HG02623 (cell line): ENCODE data around the gene ASB6.
"Not testable (repeated sequence)": the region's sequence is repeated elsewhere in the genome, so short reads cannot be mapped to it uniquely, and the experiment has no call there.

Experiments
- ATAC-seq: cut with Tn5 transposase; IDR thresholded peaks from one replicate; pipeline ENCODE4 v1.9.1; 2021; ENCODE audit warnings: moderate library complexity; ENCODE audit not compliant: unreplicated experiment

Gene ASB6

DNA sequence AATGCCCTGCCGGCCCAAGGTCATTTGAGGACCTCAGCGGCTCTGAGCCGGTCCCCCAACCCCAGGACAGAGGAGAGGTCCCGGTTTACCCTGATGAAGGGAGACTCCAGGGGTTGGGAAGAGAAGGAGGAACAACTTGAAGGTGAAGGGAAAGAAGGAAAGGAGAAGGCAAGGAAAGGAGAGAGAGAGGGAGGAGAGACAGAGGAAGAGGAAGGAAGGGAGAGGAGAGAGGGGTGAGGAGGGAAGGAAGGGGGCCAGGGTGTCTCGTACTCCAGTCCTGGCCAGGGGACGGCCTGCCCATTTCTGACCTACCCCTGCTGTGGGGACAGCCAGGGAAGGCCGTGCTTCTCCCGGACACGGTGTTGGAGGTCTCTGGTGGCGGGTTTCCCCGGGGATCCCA is 25.4 kb upstream of the ASB6 start:
- no peak for ATAC-seq

DNA sequence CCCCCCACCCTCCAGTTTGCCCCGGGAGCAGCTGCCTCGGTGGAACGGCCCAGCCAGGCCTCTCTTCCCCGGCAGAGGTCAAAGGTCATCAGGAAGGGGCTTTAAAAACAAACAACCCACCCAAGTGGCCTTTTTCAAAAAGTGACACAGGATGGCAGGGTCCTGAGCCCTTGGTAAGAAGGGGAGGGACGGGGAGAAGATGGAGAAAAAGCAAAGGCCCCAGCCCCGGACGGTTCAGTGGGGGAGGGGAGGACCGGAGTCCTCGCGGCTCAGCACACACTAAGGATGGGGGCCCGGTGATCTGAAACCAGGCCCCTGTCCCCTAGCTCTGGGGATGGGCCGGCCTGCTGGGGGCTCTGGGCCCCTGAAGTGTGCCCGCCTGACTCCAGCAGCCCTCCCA is 24.6 kb upstream of the ASB6 start:
- no peak for ATAC-seq

DNA sequence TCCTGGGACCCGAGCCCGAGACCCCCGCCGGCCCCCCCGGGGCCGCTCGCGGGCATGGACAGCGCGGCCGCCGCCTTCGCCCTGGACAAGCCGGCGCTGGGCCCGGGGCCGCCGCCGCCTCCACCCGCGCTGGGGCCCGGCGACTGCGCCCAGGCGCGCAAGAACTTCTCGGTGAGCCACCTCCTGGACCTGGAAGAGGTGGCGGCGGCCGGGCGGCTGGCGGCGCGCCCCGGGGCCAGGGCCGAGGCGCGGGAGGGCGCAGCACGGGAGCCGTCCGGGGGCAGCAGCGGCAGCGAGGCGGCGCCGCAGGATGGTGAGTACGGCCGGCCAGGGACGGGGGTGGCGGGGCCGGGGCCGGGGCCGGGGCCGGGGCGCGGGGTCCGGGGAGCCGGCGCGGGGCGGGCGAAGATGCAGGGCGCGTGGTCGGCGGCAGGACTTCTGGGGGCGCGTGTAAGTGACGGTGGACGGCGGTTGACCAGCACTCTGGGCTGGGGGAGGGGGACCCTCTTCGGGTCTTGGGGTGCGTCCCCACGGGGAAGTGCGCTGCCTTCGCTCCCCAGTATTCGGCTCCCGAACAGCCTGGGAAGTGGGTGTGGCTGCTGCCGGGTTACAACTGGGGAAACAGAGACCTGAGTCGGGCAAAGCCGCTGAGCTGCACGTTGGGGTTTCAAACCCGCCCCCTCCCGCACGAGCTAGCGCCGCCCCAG is 24.0 kb upstream of the ASB6 start:
- no peak for ATAC-seq

DNA sequence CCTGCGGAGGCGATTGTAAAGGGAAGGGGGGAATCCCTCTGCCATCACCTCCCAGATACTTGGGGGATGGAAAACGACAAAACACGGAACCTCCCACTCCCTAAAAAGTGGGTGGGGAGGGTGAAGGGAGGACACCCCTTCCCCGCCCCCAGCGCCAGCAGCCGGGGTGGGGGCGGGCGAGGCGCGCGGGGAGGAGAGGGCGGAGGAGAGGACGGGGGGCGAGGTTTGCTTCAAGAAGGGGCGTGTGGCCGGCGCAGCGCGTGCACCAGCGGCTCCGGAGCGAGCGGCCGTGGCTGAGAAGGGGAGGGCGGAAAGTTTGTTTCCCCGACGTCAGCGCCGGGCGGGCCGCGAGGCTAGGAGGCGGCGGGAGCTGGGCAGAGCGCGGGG is 23.4 kb upstream of the ASB6 start, which contains the start of gene PRRX2:
PRRX2 (plus strand) TSS at position 259 of the 387 bp plus-strand sequence. CDS start 221 bp downstream, outside the sequence.
- no peak for ATAC-seq

DNA sequence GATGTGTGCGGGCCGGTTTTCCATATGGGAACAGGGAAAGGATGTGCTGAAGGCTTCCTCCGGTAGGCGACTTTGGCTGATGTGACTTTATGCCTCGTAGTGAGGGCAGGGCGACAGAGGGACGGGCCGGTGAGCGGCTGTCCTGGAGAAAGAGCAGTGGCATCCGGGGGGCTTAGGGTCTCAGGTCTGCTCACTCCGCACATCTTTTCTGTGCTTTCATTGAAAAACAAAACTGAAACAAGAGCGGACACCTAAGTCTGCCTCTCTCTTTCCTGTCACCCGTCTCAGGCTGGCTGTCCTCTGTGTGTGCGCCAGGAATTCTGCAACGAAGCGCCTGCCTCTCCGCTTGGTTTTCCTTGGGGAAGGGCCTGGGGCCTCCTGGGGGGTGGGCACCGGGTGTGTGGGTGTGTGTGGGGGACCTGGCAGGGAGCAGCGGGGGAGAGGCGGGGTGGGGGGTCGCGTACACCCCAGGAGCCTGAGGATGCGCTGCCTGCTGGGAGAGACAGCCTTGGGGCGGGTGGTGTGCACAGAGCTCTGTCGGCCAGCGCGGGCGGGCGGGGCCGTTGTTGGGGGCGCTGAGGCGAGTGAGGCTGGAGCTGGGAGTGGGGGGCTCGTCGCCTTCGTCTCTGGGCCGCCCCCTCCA is 22.9 kb upstream of the ASB6 start:
- ATAC-seq = no peak

DNA sequence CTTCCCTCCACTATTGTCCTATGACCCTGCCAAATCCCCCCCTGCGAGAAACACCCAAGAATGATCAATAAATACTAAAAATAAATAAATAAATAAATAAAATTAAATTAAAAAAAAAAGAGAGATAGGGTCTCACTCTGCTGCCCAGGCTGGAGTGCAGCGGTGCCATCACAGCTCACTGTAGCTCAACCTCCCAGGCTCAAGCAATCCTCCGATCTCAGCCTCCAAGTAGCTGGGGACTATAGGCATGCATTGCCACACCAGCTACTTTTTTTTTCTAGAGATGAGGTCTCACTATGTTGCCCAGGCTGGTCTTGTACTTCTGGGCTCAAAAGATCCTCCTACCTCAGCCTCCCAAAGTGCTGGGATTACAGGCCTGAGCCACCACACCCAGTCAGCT is 20.3 kb upstream of the ASB6 start:
- not testable (repeated sequence) for ATAC-seq

DNA sequence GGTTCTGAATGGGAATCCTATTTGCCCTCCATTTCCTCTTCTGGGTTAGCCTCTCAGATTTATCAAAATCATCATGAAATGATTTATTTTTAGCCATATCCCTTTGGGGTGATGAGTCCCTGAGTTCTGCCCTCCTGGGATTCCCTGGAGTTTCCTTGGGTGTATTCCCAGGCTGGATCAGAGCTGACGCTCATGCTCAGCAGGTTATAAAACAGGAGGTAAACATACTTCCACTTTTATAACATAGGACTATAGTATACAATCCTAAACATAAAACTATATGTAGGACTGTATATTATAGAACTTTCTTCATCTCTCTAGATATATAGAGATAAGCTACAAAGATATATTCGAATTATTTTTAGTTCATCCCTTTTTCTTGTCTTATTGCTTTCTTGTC is 19.1 kb upstream of the ASB6 start:
- ATAC-seq = no peak

DNA sequence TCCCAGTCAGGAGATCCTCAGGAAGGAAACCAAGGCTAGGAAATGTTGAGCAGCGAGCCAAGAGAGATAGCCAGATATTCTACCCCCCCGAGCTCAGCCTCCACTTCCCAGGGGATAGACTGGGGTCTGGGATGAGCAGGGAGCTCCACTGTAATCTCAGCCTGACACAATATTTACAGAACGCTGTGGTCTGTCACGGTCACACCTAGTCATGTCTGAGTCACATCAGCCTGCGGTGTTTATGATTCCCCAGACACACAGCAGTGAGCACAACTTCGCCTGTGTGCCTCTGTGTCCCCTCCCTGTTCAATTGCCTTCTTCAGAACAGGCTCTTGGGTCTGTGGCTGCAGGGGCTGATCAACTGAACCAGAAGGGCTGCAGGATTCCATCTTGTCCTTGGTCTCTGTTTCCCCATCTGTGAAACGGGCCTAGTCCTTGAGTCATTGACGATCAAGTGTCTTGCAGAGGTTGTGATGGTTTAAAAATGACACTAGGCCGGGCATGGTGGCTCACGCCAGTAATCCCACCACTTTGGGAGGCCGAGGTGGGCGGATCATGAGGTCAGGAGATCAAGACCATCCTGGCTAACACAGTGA is 14.9 kb upstream of the ASB6 start:
- no peak for ATAC-seq

DNA sequence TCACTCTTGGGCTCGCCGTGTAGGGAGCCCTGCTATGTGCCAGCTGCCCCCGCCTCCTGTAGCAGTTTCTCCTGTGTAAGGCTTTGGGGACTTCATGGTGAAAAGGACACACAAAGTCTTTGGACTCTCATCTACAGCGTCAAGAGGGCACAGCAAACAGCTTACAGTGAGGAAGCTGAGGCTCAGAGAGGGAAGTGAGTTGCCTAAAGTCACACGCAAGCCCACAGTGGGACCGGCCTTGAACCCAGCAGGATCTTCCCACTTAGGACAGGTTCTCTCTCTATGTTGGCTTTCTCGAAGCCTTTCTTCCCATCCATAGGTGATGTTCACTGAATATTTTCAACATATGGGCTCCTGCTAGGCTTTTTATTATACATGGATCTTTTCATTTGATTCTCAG is 13.7 kb upstream of the ASB6 start:
- ATAC-seq = no peak

DNA sequence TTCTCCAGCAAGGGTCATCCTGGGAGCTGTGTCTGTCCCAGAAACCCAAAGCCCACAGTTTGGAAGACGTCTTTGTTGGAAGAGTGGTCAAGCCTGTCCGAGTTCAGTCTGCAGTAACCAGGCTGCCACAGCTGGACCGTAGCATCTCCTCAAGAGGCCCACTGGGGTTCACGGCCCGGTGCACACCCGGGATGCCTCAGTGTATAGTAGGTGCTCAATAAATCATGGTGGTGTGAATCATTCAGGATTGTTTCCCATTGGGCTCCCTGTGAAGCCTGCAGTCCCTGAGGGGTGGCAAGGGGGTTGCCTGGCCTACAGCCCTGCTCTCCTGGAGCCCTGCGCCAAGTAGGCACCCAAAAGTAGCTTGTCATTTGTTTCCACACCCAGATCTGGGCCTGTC is 13.2 kb upstream of the ASB6 start:
- no peak for ATAC-seq

DNA sequence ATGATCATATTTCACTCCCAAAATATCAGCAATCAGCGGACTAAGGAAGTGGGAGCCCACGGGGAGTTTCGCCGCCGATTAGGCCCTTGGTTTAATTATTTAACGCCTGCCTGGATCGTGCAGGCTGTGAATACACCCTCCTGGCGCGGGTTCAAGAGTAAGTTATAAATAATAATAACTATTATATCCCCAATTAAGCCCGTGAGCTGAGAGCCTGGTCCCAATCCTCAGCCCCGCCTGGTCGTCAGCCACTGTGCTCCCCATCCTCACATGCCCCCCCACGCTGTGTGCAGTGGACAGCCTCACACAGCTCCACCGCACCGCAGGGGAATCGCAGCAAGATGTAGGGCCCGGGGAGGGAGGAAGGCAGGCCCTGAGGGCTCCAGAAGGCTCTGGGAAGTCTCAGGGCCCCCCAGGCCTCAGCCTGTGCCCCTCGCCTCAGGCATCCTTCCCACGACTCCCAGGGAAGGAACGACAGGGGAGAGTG is 12.6 kb upstream of the ASB6 start:
- no peak for ATAC-seq

DNA sequence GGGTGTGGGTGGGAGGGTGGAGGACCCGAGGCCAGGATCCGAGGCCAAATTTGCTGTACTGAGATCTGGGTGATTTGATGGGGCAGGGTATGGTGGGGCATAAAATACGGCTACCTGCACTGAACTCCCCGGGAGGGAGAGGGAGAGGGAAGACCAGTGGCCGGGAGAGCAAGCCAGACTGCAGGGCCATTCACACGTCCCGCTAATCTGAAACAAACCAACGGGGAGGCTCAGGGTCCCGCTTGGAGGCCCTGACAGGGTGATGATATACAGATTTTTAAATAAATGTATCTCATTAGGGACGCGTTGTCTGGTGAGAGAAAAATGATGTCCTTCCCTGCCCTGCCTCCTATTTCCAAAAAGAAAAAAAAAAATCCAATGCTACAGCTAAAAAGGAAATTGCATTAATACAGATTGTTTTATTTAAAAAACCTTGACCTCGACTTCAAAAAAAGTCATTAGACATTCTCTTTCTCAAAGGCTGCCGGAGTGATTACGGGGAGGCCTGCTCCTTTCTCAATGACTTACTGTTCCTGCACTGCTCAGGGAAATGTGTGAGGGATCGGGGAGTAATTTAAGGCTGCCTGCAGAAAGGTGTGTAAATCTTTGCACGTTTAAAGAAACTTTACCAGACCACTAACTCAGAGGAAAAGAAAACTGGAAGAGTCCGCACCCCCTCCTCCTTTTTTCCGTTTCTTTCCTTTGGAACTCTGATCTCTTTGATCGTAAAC is 12.0 kb upstream of the ASB6 start:
- no peak for ATAC-seq

DNA sequence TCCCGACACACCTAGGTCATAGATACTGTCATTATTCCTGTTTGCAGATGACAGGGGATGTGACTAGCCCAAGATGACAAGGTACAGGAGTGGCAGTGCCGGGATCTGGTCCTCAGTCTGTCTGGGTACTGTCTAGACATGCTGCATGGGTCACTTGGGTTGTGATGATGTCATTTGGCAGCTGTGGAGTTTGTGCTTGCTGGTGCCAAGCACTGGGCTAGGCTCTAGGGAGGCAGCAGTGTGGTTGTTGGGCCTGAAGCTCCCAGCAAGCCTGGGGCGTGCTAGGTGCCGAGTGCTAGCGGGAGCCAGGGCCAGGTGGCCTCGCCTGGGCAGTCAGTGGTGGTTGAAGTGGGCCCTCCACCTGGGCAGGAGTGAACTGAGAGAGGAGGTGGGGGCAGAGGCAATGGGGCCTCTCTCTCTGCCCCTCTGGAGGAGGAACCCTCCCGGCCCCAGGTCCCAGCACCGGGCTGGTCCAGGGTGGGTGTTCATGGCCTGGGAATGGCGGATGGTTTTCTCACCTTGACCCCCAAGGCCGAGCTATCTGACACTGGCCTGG is 8.8 kb upstream of the ASB6 start:
- ATAC-seq = no peak

DNA sequence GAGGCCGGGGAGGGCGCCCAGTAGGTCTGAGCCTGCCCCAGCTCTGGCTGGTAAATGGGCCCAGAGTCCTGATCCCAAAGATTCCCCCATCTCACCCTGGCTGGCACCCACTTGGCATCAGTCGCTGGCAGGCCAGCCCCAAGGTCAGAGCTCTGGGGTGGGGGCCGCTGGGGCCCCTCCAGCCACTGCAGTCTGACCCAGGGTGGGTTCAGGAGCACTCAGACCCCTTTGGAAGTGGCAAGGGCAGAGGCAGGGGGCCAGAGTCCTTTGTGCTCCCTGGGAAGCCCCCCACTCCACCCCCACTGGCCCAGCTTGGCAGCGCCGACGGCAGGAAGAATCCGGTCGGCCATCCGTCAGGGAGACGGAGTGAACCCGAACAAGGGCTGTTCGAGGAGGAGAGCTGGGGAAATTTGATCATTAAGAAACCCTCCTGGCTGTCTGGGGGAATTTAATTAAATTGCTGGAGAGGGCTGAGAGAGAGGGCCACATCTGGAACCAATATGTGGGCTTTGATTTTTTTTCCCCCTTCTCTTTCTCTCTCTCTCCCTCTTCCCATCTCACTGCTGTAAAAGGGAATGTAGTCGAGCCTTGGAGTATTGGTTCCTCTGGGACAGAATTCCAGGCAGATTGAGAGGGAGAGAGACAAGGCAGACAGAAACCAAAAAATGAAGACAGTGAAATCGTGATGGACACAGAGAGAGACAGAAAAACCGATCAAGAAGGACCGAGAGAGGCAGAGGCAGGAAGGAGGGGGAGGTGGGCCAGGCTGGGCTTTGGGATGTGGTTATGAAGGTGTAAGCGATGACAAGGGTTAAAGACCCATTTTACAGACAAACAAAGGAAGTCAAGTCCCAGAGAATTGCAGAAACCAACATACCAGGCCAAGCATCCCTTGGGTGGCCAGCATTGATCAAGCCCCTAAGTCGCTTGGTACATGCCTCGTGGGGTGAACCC is 8.1 kb upstream of the ASB6 start:
- no peak for ATAC-seq

DNA sequence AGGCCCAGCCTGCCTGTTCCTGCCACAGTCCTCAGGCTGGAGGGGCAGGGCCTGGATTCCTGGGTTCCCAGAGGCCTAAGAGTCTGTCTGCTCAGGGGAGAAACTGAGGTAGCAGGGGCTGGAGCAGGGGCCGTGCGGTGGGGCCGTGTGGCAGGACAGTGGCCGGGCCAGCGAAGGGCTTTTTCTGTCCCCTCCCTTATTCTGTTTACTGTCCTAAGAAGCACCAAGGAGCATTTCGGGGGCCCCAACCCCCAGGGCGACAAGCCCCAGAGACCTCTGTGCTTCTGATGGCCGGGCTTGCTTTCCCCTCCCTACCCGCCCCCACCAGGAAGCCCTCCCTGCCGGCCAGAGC is 6.8 kb upstream of the ASB6 start:
- no peak for ATAC-seq

DNA sequence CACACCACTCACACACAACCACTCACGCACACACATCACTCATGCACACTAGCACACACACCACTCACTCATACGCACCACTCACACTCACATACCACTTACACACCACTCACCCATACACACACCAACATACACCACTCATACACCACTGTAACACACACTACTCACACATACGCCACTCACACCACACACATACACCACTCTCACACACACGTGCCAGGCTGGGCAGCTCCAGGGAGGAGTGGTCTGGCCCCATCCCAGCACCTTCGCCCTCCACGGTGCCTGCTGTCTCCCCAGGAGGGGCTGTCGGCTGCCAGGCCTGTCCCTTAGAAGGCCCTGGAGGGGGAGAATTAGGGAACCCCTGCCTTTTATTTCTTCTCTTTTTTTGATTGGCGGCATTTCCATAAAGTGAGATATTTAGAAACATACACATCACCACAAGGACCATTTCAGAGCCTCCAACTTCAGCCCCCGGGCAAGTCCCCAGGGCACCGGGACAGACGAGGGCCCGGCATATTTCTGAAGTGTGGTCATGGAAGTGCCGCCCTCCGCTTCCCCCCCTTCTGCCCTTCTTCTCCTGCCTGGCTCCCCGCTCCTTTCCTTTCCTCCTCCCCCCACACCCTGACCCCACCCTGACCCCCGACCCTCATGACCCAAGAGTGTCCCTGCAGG is 6.3 kb upstream of the ASB6 start:
- no peak for ATAC-seq

DNA sequence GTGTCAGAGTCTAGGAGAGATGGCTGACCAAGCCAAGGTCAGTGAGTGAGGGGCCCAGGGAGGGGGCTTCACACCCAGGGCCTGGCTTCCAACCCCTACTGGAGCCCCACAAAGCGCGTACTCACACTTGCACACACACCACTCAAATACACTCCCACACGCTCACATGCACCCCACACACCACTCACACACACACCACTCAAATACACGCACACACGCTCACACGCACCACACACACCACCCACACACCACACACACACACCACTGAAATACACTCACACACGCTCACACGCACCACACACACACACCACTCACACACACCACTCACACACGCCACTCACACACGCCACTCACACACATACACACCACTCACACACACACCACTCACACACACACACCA is 5.7 kb upstream of the ASB6 start:
- no peak for ATAC-seq

DNA sequence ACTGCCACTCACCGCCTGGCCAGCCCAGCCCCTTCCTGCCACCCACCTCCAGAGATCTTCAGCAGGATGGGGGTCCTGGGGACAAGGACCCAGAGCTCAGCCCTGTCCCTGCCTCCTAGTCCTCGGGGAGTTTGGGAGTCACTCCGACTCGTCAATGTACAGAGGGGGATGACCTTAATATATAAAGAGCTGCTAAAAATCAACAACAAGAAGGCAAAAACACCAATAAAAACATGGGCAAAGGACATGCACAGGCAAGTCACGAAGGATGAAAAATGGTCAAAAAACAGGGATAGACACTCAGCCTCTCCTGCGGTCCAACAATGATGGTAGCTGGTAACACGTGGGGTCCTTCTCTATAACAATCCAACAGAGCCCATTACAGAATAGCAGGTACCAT is 4.7 kb upstream of the ASB6 start:
- no peak for ATAC-seq

DNA sequence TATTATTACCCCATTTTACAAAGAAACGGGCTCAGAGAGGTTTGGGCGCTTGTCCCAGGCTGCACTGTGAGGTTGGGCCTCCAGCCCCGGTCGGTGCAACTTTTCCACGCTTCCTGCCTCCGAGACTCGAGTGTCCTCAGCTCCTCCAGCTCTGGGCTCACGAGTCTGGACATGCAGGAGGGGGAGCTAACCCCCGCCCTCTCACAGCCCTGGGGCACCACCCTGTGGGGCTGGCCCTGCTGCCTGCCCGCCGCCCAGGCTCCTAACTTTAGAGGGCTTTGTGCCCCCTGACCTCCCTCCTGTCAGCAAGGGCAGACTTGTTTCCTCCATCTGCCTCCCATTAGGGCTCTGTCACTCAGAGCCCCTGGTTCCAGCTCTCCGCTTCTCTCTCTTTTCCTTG is 4.3 kb upstream of the ASB6 start:
- ATAC-seq = no peak

DNA sequence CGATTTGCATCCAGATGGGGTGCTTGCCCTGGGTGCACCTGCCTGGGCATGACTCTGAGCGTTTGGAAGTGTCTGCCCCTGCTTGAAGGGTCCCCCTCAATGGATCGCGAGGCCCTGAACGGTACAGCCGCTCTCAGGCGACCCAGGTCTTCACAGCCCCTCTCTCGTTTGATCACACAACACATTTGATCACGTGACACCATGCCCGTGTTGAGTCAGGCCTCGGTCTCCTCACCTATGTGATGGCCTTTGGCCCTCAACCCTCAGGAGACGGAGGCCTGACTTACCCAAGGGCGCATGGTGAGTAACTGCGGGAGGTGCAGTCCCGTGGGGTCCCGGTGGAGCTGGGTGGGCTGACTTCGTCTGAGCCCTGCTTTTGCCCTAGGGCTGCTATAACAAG is 3.0 kb upstream of the ASB6 start:
- ATAC-seq = no peak
